ENCODE measurements around the gene CCL25.
"Not testable (repeated sequence)": the region's sequence is repeated elsewhere in the genome, so short reads cannot be mapped to it uniquely, and the experiment has no call there.

CCL25 gene

GRCh38 chr19:8052464-8052859, at the start of gene CCL25:
Gene CCL25 (plus strand): TSS chr19:8052760. CDS start chr19:8053050, 290 bp downstream.
- no peak for DNase-seq

- no peak for DNase-seq
These were observed 48.6 kb upstream of the CCL25 start for GRCh38 chr19:8004001-8004400.

GRCh38 chr19:8004723-8005513, 47.6 kb upstream of the CCL25 start:
- DNase-seq: peak; percentile 11

- DNase-seq: peak; percentile 74
These were observed 46.9 kb upstream of the CCL25 start, which contains the start of gene ELAVL1 for GRCh38 chr19:8005534-8006256. Gene ELAVL1 (minus strand): TSS chr19:8005641. CDS start chr19:7991815, 13,826 bp downstream.

GRCh38 chr19:8017808-8018207, 34.8 kb upstream of the CCL25 start:
- DNase-seq: no peak

GRCh38 chr19:8020681-8021080, 31.9 kb upstream of the CCL25 start:
- DNase-seq: no peak

GRCh38 chr19:8021374-8021773, 31.2 kb upstream of the CCL25 start:
- DNase-seq: no peak

- no peak for DNase-seq
These were observed 30.3 kb upstream of the CCL25 start for GRCh38 chr19:8022275-8022674.

- DNase-seq: no peak
These were observed 29.2 kb upstream of the CCL25 start for GRCh38 chr19:8023371-8023770.

GRCh38 chr19:8024256-8024655, 28.3 kb upstream of the CCL25 start:
- not testable (repeated sequence) for DNase-seq

- no peak for DNase-seq
These were observed 27.2 kb upstream of the CCL25 start for GRCh38 chr19:8025316-8025715.

- no peak for DNase-seq
These were observed 23.5 kb upstream of the CCL25 start for GRCh38 chr19:8028951-8029491.

GRCh38 chr19:8030960-8031359, 21.6 kb upstream of the CCL25 start:
- DNase-seq: no peak

GRCh38 chr19:8033287-8034177, 19.0 kb upstream of the CCL25 start:
- not testable (repeated sequence) for DNase-seq

- DNase-seq: no peak
These were observed 18.4 kb upstream of the CCL25 start for GRCh38 chr19:8034178-8034525.

- DNase-seq: no peak
These were observed 16.0 kb upstream of the CCL25 start for GRCh38 chr19:8036434-8037099.

- no peak for DNase-seq
These were observed 13.7 kb upstream of the CCL25 start for GRCh38 chr19:8038815-8039214.

GRCh38 chr19:8039231-8039630, 13.3 kb upstream of the CCL25 start:
- DNase-seq: no peak

GRCh38 chr19:8041531-8041931, 11.0 kb upstream of the CCL25 start:
- no peak for DNase-seq

- DNase-seq: no peak
These were observed 9.7 kb upstream of the CCL25 start for GRCh38 chr19:8042900-8043299.

GRCh38 chr19:8044018-8044417, 8.5 kb upstream of the CCL25 start:
- no peak for DNase-seq

GRCh38 chr19:8045872-8046568, 6.5 kb upstream of the CCL25 start:
- no peak for DNase-seq

Measured in NK-92 treated with Interleukin-12 subunit alpha and Interleukin-12 subunit beta, amount 100 ng/mL, for 24 hours (cell line).